GM19328 (cell line): ENCODE data around the gene IQCK.

Experiments used
- ATAC-seq: cut with Tn5 transposase; IDR thresholded peaks from one replicate; pipeline ENCODE4 v1.9.1; 2021; ENCODE audit warnings: mild to moderate bottlenecking, moderate library complexity; ENCODE audit not compliant: unreplicated experiment

The IQCK gene

GRCh38 chr16:19907161-19907992, 189.3 kb downstream of the IQCK start:
- no peak for ATAC-seq
